ENCODE results near the gene ALG12.

- TF ChIP-seq YY1 (IDR thresholded peaks at IDR 0.05; ENCODE audit: extremely low read depth, insufficient replicate concordance, low read depth, low read length): no peak
- no peak for TF ChIP-seq CTCF (IDR thresholded peaks at IDR 0.05 in 2 of 3, conservative IDR thresholded peaks at IDR 0.05 in 1 of 3; ENCODE audit: borderline replicate concordance in 1 of 3, insufficient read depth in 1 of 3, low read depth in 2 of 3, low read length in 2 of 3)
- TF ChIP-seq ELF1 (IDR thresholded peaks at IDR 0.05; ENCODE audit: borderline replicate concordance, low read depth): no peak
- TF ChIP-seq ZBTB33 (IDR thresholded peaks at IDR 0.05; ENCODE audit: extremely low read depth, insufficient replicate concordance, low read length): no peak
- no peak for TF ChIP-seq SP1 (IDR thresholded peaks at IDR 0.05; ENCODE audit: low read depth)
- TF ChIP-seq POLR2AphosphoS5 (IDR thresholded peaks at IDR 0.05; ENCODE audit: low read depth, low read length): no peak
- no peak for TF ChIP-seq RAD21 (IDR thresholded peaks at IDR 0.05; ENCODE audit: low read depth)
- no peak for TF ChIP-seq JUND (IDR thresholded peaks at IDR 0.05)
- no peak for TF ChIP-seq CEBPB (IDR thresholded peaks at IDR 0.05; ENCODE audit: low read depth)
- TF ChIP-seq EGR1 (IDR thresholded peaks at IDR 0.05; ENCODE audit: low read depth): no peak
- TF ChIP-seq POLR2A (IDR thresholded peaks at IDR 0.05; ENCODE audit: borderline replicate concordance, extremely low read depth, insufficient read depth, insufficient read length): no peak
These were observed 36.4 kb downstream of the ALG12 start for GRCh38 chr22:49881856-49882255.
